ENCODE data around the gene LRRC8A.

DNA sequence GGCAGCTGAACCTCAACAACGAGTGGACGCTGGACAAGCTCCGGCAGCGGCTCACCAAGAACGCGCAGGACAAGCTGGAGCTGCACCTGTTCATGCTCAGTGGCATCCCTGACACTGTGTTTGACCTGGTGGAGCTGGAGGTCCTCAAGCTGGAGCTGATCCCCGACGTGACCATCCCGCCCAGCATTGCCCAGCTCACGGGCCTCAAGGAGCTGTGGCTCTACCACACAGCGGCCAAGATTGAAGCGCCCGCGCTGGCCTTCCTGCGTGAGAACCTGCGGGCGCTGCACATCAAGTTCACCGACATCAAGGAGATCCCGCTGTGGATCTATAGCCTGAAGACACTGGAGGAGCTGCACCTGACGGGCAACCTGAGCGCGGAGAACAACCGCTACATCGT lies 26.4 kb downstream of the LRRC8A start:
- TF ChIP-seq, protein P1, sequence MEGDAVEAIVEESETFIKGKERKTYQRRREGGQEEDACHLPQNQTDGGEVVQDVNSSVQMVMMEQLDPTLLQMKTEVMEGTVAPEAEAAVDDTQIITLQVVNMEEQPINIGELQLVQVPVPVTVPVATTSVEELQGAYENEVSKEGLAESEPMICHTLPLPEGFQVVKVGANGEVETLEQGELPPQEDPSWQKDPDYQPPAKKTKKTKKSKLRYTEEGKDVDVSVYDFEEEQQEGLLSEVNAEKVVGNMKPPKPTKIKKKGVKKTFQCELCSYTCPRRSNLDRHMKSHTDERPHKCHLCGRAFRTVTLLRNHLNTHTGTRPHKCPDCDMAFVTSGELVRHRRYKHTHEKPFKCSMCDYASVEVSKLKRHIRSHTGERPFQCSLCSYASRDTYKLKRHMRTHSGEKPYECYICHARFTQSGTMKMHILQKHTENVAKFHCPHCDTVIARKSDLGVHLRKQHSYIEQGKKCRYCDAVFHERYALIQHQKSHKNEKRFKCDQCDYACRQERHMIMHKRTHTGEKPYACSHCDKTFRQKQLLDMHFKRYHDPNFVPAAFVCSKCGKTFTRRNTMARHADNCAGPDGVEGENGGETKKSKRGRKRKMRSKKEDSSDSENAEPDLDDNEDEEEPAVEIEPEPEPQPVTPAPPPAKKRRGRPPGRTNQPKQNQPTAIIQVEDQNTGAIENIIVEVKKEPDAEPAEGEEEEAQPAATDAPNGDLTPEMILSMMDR (conservative IDR thresholded peaks at IDR 0.05), result no peak
- TF ChIP-seq ZFX (IDR thresholded peaks at IDR 0.05), result no peak

Measured in C4-2B (cell line).